Forelimb muscle (tissue), 1 donor: ENCODE results near the gene MYOM3. TPM values are rescaled to one million over a fixed set of nuclear protein-coding genes. Genes with fewer than 3 reads are reported as not detected.

Experiments used
- DNase-seq: peaks from one replicate; pipeline ENCODE4 v3.0.0-alpha.2; 2013; ENCODE audit warnings: low read depth
- polyA plus RNA-seq: library from polyadenylated mRNA; unstranded; fragments of 120-200 nt; gene quantifications from one replicate; pipeline ENCODE4 v1.2.1, GENCODE V29; 2013; ENCODE audit not compliant: insufficient read length

Gene MYOM3
- 425 TPM for polyA plus RNA-seq

DNA sequence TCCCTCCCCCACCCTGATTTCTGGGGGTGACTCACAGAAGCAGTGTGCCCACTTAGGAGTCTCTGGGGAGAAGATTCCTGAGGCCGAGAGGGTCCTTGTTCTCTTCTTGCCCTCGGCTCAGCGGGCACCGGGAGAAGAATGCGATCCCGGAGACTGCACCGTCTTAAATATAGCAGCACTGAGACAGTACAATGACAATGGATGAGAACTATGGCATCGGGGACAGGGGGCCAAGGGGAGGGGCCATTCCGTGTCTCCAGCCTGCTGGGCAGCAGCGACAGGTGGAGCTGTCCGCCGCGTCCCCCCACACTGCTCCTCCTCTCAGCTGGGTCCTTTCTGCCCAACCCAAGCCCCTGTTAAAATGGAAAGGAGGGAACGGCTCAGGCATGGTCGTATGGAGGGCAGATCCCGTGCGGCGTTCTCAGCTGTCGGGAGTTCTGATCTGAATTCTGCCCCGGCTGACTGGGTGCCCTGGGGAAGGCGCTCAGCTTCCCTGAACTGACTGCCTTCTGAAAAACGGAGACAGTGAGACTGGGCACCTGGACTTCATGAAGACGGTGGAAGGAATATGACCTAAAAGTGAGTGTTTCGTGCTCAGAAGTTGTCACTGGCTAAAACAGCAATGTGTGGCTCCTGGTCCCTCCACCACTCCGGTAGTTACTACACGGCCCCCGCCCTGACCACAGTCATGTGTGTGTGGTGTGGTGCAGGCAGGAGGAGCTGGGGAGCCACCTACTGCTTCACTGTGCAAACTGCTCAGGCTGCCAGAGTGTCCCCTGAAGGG lies at the start of gene MYOM3:
Gene MYOM3 (minus strand): TSS at position 140 of the 784 bp plus-strand sequence. CDS start 3,499 bp downstream, outside the sequence.
- DNase-seq, result no peak

DNA sequence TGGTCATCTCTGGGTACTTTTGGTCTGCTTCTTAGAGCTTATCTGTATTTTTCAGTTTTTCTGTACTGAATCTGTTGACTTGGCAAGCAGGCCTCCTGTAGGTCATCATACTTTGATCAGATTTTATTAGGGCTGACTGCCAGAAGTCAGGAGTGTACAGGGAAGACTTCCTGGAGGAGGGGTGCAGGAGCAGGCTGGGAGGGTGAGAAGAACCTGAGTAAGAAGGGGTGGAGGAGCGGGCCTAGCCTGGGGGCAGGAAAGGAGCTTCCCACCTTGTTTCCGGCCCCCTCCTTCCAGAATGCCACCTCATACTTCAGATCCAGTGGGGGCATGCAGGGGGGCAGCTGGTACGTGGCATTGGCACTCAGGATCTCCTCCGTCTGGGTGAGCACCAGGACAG lies 49.3 kb upstream of the MYOM3 start:
- DNase-seq, result no peak

DNA sequence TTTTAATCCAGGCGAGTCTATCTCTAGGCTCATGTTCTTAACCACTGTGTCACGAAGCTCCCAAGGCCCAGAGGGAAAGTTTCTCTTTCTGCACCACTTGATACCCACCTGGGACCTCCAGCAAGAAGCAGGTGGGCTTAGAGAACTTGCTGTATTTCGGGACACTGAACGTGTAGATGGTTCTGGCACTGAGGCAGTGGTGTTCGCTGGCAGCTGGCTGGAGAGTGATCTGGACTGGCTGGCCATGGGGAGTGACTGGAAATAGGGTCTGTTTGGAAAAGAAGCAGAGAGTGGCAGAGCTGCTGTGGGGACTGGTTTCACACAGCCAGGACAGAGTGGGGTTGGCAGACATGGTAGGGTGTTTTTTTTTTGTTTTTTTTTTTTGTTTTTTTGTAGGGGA lies 47.4 kb upstream of the MYOM3 start:
- DNase-seq, result no peak

DNA sequence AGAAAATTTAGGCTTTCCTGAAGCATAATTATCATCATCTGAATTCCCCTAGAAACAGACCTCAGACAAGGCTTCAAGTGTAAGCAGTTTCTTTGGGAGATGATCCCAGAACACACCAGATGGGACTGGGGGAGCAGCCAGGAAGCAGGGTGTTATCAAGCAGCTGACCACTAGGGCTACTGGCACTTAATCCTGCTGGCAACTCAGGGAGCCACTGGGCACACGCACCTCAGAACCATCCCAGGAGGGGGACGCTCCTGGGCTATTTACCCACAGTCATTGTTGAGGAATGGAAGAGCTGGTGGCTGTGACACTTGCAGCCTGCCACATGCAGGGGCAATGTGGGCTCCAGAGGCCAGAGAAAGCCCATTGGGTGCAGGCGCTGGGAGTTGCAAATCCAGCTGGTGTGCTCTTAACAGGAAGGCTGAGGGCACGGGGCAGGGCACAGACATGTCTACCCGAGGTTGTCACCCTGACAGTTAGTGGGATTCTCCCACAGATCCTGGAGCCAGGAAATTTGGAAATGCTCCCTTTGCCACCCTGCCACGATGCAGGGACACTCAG lies 46.1 kb upstream of the MYOM3 start:
- DNase-seq, result no peak

DNA sequence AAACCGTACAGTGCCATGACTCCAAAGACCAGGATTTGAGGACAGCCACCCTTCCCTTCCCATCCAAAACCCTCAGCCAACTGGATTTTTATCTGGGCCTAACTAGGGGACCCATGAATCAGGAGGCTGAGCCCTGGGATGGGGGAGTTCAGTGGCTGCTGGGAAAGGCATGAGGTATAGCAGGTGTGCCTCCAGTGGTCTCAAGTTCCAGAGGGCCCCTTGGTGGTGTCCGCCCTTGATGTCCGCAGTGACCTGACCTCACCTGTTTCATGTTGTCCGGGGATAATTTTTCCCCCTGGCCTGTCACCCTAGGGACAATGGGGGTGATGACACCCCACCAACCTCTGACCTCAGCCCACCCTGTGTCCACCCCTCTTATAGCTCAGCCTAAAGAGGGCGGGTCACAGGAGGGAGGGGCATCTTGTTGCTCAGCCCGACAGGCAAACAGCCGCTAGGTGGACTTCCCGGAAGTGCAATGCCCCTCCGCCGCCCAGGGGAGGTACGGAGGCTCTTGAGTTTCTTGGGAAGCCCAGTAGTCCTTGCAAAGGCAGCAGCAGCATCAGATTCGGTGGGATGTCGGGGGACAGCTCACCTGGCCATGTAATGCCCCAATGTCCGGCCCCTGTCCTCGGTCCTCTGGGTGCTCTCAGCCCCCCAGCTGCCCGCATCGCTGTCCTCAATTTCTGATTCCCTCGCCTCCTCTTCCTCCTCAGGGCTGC lies 44.8 kb upstream of the MYOM3 start:
- DNase-seq, result no peak

DNA sequence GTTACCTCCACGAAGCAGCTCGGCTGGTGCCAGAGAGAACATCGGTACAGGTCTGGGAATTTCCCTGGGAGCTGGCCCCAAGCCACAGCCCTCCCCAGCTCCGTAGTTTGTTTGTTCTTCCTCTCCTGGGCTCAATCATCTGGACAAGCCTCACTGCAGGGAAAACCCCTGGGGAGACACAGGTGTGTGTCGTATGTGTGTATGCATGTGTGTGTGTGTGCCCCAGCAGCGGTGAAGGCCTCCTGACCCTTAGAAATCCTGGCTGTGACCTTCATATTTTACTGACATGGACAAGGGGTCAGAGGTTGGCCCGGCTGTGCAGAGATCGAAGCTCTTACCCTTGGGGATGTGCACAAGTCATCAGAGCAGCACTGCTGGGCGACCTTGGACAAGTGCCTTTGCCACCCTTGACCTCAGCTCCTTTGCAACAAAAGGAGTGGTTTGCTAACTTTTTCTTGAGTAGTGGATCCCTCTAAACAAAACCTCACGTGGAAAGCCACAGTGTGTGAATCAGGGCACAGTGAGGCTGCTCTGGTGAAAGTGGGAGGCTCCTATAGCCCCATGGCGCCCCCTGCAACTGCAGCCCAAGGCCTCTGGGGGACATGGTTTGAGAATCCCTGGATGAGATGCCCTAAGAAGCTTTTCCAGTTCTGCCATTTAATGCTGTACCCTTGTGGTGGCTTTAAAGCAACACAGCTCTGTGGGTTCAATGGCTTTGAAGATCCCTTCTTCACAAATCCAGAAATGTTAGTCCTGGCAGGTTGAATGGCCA lies 43.3 kb upstream of the MYOM3 start:
- DNase-seq, result no peak

DNA sequence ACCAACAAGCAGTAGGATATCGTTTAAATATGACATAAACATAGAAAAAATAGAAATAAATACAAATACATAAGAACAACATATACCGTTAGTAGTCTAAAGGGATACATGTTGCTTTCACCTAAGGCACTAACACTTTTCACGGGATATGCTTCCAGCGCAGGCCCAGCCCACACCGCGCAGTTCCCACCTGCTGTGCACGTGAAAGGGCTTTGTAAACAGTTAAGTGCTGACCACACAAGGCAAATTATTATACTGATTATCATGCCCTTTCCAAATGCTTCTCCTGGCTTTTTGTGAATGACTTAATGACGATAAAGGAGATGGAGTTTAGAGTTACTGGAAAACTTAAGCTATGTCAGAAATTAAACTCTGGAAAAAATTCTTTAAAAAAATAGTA lies 42.3 kb upstream of the MYOM3 start:
- no peak for DNase-seq

DNA sequence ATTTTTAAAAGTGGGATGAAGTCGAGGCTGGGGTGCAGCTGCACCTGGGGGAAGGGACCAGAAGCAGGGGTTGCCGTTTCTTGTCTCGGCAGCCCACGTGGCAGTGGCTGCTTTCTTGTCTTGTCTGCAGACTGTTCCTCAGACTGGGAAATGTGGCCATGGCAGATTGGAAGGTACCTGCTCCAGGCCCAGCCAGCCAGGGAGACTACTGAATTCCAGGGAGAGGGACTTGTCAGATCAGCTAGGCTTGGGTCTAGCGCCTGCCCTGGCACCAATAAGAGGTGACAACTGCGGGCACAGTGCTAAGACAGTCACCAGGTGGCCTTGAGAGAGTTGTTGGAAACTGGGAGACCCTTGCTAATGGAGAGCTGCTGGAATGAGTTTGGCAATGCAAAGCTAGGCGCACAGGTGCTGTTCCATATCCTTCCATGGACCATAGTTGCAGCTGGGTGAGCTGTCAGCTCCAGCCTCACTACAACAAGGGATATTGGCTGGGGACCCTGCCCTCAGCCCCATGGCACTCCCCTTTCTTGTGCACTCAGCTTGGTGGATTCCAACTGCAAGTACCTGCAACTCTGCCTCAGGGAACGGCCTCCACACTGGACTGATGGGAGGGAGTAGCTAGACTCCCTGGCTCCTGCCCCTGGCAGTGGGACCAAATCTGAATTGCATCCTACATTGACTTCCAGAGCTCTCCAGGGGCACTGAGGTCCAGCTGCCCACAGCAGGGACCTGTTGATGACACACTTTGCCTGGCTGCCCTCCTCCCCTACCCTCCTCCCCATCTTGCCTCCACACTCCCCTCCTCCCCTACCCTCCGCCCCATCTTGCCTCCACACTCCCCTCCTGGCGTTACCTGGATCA lies 40.9 kb upstream of the MYOM3 start:
- DNase-seq, result no peak

DNA sequence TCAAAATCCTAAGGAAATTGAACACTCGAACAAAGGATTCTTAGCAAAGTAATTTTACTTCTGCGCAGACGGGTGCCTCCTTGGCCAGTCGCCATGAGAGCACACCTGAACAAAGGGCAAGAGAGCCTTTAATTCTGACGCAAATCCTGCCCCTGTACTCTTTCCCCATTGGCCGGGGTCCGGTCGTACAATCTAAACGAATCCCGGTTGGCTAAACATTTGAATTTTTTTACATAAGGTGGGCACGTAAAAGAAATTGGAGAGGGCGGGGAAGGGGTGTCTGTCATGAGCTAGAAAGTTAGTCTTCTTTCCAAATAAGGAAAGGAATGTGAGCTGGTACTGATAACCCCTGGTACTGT lies 39.2 kb upstream of the MYOM3 start:
- DNase-seq, result no peak

DNA sequence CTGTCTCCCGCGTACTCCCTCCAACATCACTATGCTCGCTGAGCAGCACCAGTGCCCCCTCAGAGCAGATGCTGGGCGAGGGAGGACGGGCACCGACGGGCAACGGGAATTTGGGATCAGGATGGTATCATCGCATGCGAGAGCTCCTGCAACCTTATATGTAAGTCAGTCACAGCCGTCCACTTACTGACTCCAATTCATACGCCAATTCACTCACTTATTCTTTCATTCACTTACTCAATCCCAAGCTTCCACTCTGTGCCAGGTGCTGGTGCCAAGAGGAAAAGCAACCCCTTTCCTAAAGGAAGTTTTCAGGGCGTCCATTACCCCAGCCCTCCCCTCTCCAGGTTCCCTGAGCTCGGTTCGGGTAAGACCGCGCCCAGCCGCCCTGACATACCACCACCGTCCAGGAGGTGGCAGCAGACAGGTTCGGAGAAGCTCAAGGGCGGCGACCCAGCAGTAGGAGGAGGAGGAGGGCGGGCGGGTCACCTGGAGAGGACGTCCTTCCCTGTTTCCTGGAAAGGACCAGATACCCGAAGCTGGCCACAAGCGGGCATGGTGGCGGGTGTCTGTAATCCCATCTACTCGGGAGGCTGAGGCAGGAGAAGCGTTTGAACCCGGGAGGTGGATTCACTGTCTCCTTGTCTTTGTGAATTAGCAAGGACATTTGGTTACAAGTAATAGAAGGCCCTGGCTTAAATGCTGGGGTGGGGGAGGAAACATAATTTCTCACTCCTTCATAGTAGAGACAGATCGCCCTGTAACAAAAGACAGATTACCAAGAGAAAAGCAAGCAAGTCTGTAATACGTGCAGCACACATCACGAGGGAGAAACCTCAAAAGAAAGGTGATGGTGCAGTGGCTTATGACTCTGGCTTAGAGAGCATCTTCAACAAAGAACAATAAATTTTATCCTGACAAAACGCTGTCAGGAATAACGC lies 38.6 kb upstream of the MYOM3 start:
- DNase-seq, result peak; percentile 16

DNA sequence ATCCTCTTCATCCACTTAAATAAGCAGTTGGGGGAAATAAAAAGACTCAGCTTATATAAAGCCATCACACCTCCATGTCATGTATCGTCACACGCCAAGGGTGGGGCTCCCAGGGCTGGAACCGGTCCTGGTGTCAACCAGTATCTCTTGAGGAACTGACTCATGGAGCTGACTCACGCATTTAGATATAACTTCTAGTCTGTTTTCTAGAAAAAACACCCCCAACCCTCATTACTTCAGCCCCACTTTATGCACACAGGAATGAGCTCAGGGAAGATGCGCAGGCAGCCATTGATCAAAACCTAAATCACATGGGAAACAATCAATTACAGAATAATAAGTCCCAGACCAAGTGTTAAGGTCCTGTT lies 37.9 kb upstream of the MYOM3 start:
- no peak for DNase-seq

DNA sequence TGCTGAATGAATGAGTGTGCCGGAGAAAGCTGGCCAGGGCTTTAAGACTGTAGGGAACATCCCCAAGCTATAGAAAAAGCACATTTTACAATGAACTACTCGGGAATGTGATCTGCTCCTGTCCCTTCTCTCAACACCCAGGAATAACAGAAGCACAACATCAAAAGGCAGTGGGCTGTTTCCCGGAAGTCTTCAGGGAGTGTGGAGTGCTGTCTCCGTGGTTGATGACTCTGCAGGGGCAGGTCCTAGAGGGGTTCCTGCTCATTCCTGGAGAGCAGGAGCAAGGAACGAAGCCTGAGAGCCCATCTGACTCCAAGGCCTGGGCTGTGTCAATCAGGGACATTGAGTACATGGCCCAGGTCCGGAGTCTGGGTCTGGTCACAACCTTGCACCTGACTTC lies 35.9 kb upstream of the MYOM3 start:
- DNase-seq, result no peak

DNA sequence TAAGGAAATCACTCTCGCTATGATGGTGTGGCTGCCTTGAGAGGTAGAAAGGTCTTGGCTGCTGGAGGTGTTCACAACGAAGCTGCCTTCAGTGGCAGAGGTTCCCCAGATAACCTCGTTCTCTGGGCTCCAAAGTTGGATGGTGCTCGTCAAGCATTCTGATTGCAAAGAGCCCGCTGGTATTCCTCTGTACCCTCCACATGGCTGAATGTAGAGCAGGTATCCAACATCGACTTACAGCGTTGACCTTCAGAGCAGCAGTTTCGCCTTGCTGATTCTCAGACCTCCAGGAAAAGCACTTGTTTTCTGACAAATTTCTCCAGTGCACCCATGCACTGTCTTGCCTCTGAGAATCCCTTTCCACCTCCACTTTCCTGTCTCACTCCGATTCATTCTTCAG lies 35.3 kb upstream of the MYOM3 start:
- no peak for DNase-seq

DNA sequence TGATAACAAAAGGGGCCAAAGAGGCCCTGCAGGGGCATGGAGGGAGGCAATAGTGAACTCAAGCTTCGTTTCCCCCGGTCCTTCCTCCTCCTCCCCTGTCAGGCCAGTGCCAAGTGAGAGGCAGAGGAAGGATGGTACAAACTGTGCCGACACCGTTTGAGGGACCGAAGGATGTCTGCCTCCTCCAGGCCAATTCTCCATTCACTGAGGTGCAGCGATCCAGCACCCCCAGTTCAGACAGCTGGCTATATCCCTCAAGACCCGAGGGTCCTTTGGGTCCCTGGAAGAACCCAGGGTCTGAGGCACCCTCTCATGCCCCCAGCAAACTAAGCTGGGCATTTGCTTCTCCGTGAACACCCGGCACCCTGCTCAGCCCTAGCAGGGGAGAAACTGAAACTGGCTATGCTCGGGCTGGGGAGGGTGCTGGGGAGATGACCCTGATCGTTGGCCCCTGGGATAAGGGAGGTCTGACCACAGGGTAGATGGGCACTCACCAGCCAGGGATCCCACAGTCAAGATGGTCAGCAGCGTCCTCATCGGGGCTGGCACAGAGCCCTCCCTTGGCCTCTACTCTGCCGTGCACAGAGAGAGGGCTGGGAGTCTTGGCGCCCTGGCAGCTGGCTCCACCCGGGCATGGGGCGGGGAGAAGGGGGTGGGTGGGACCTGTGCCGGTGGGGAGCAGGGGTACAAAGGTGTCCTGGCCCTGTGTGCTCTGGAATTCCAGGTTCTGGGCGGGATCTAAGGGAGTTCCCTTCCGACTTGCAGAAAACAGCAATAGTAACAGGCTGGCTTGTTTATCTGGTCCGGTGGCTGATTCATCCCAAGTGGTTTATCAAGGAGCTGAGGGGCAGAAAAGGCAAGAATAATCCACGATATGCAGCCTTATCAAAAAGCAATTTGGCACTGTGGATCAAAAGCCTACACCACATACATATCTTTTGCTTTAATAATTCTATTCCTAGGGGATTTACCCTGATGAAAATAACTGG lies 30.9 kb upstream of the MYOM3 start, which contains the start of gene IL22RA1:
Gene IL22RA1 (minus strand): TSS at position 595 of the 989 bp plus-strand sequence. CDS start 58 bp downstream, at position 537.
- DNase-seq, result no peak

DNA sequence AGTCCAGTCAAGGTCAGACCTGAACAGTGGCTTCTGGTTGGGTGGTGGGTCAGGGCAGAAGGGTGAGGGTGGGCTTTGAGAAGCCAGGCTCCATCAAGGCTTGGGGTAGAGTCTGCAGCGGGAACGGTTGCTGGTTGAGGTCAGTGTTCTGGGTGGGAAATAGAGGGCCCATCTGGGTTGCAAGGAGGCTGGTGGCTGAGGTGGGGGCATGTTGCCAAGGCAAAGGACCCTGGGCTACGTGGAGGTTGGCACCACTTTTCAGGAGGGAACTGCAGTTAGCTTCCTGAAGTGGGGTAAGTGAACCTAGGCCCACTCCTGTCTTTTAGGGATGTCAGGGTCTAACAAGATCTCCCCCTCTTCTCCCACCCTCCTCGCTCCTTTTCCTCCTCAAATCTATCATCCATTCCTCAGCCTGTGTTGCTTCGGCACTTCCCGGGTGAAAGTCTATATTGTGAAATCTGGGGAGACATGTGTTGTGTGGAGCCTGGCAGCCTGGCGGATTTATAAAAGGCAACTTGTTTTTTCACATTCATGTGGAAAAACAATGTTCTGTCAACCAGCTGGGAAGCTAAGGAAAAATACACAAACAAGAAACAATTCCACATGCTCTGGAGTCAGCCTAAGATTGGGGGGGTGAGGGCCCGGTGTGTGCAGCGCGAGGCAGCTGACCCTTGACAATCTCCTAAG lies 29.5 kb upstream of the MYOM3 start:
- no peak for DNase-seq

DNA sequence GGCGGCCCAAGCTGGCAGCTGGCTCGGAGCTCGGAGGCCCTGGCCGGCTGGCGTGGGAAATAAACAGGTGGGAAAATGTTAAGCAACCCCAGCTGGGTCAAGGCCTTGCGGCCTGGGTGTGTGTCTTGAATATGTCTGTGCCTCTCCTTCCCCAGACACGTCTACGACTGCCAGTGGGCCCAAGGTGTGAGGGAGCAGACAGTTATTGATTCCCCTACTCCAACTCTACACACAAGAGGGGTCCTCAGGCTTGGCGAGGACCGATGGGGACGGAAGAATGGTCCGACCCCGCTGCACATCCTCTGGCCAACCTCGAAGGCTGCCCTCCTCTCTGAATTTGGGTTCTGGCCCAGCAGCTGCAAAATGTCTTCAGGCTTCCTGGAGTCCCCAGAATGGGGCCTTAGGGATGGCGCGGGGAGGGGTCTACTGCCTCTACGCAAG lies 28.8 kb upstream of the MYOM3 start:
- DNase-seq, result no peak

DNA sequence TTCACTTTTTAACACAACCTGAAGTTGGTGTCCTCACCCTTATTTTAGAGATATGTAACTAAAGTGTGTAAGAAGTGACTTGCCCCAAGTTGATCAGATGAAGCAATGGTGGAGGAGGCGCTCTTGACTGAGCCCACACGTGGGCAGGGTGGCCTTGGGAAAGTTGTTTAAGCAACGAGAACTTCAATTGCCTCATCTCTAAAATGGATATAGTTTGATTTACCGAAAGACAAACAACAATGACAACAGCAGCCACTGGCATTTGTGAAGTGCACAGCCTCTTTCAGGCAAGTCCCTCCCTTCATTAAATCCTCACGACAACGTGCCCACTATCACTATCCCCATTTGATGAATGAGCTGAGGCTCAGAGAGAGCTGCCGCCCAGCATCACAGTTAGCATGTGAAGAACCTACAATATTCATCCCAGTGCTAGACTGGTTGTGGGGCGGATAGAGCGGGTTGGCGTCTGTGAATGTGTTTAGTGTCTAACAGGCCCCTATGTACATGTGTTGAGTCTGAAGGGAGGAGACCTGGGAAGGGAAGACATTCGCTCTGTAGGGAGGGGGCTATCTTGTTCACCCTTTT lies 28.0 kb upstream of the MYOM3 start:
- DNase-seq, result no peak

DNA sequence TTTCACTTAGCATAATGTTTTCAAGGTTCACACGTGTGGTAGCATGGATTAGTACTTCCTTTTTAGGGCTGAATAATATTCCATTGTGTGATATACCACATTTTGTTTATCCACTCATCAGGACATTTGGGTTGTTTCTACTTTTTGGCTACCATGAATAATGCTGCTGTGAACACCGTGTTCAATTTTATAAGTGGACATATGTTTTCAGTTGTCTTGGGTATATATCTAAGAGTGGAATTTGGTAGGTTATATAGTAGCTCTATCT lies 27.2 kb upstream of the MYOM3 start:
- DNase-seq, result no peak
